Measurements from ENCODE around the gene INPP5A. TPM values are rescaled to one million over a fixed set of nuclear protein-coding genes. Genes with fewer than 3 reads are reported as not detected.
A peak's percentile ranks its signal among the peaks of the same experiment; 100 is the strongest.

Gene INPP5A
- total and polyA plus RNA-seq, 4 donors = 34.7 to 43.5 (median 41.2) TPM

GRCh38 chr10:132518572-132519381, 18.8 kb upstream of the INPP5A start:
- WGBS (ENCODE audit: insufficient coverage) = 57% methylated on average over 29 of the region's 29 CpGs
- H3K36me3 ChIP-seq (ENCODE audit: control insufficient read depth, insufficient read depth, low read length) = peaks cover 8% of the 10 kb centered on the region
- DNase-seq (ENCODE audit: low read depth in 4 of 6, low spot score in 6 of 6) = no peak
- H3K9me3 ChIP-seq (ENCODE audit: control insufficient read depth, insufficient read depth, low read length) = no peaks in the 10 kb centered on the region
- no peak overlapping the region for H3K27ac ChIP-seq (ENCODE audit: low read depth, low read length)
- H3K4me1 ChIP-seq (ENCODE audit: control insufficient read depth, insufficient read depth, low read length) = peaks cover 72% of the 10 kb centered on the region
- peaks cover 7% of the 10 kb centered on the region for H3K27me3 ChIP-seq (ENCODE audit: control insufficient read depth, insufficient read depth, low read length)
- no peak overlapping the region for H3K4me3 ChIP-seq (ENCODE audit: low read depth, low read length)

GRCh38 chr10:132519382-132520176, 18.0 kb upstream of the INPP5A start:
- no peak for DNase-seq (ENCODE audit: low read depth in 4 of 6, low spot score in 6 of 6)
- peak overlapping the region; percentile 86 for H3K27ac ChIP-seq (ENCODE audit: low read depth, low read length)
- 78% methylated on average over 30 of the region's 30 CpGs for WGBS (ENCODE audit: insufficient coverage)

GRCh38 chr10:132520177-132520811, 17.3 kb upstream of the INPP5A start:
- H3K4me1 ChIP-seq (ENCODE audit: control insufficient read depth, insufficient read depth, low read length) = peaks cover 64% of the 10 kb centered on the region
- WGBS (ENCODE audit: insufficient coverage) = 64% methylated on average over 16 of the region's 17 CpGs

More at GRCh38 chr10:132519382-132520176, 18.0 kb upstream of the INPP5A start:
- H3K4me3 ChIP-seq (ENCODE audit: low read depth, low read length) = no peak overlapping the region
- H3K27me3 ChIP-seq (ENCODE audit: control insufficient read depth, insufficient read depth, low read length) = peaks cover 7% of the 10 kb centered on the region
- H3K4me1 ChIP-seq (ENCODE audit: control insufficient read depth, insufficient read depth, low read length) = peaks cover 71% of the 10 kb centered on the region
- no peaks in the 10 kb centered on the region for H3K9me3 ChIP-seq (ENCODE audit: control insufficient read depth, insufficient read depth, low read length)
- H3K36me3 ChIP-seq (ENCODE audit: control insufficient read depth, insufficient read depth, low read length) = peaks cover 8% of the 10 kb centered on the region

GRCh38 chr10:132521041-132521465, 16.5 kb upstream of the INPP5A start:
- peaks cover 58% of the 10 kb centered on the region for H3K4me1 ChIP-seq (ENCODE audit: control insufficient read depth, insufficient read depth, low read length)
- peaks cover 7% of the 10 kb centered on the region for H3K27me3 ChIP-seq (ENCODE audit: control insufficient read depth, insufficient read depth, low read length)
- DNase-seq (ENCODE audit: low read depth in 4 of 6, low spot score in 6 of 6) = no peak
- no peak overlapping the region for H3K4me3 ChIP-seq (ENCODE audit: low read depth, low read length)
- 71% methylated on average over 9 of the region's 14 CpGs for WGBS (ENCODE audit: insufficient coverage)
- peaks cover 8% of the 10 kb centered on the region for H3K36me3 ChIP-seq (ENCODE audit: control insufficient read depth, insufficient read depth, low read length)
- peak overlapping the region; percentile 86 for H3K27ac ChIP-seq (ENCODE audit: low read depth, low read length)
- no peaks in the 10 kb centered on the region for H3K9me3 ChIP-seq (ENCODE audit: control insufficient read depth, insufficient read depth, low read length)

More at GRCh38 chr10:132520177-132520811, 17.3 kb upstream of the INPP5A start:
- no peak overlapping the region for H3K4me3 ChIP-seq (ENCODE audit: low read depth, low read length)
- H3K27ac ChIP-seq (ENCODE audit: low read depth, low read length) = peak overlapping the region; percentile 86
- peaks cover 7% of the 10 kb centered on the region for H3K27me3 ChIP-seq (ENCODE audit: control insufficient read depth, insufficient read depth, low read length)
- H3K36me3 ChIP-seq (ENCODE audit: control insufficient read depth, insufficient read depth, low read length) = peaks cover 8% of the 10 kb centered on the region
- no peaks in the 10 kb centered on the region for H3K9me3 ChIP-seq (ENCODE audit: control insufficient read depth, insufficient read depth, low read length)
- DNase-seq (ENCODE audit: low read depth in 4 of 6, low spot score in 6 of 6) = peak in 2 of 6 donors; percentile 55 to 83

- Histone ChIP-seq H3K36me3 (ENCODE audit: control insufficient read depth, insufficient read depth, low read length) (peaks cover 8% of the 10 kb centered on the region), H3K4me3 (ENCODE audit: low read depth, low read length) (no peak overlapping the region), H3K27me3 (ENCODE audit: control insufficient read depth, insufficient read depth, low read length) (peaks cover 7% of the 10 kb centered on the region), H3K27ac (ENCODE audit: low read depth, low read length) (peak overlapping the region; percentile 86), H3K9me3 (ENCODE audit: control insufficient read depth, insufficient read depth, low read length) (no peaks in the 10 kb centered on the region), H3K4me1 (ENCODE audit: control insufficient read depth, insufficient read depth, low read length) (peaks cover 52% of the 10 kb centered on the region)
- DNase-seq (ENCODE audit: low read depth in 4 of 6, low spot score in 6 of 6) = no peak
- 89% methylated on average over 19 of the region's 19 CpGs for WGBS (ENCODE audit: insufficient coverage)
Measured at GRCh38 chr10:132521466-132522102, 16.0 kb upstream of the INPP5A start.

GRCh38 chr10:132522521-132523411, 14.8 kb upstream of the INPP5A start:
- Histone ChIP-seq H3K27me3 (ENCODE audit: control insufficient read depth, insufficient read depth, low read length) (peaks cover 3% of the 10 kb centered on the region), H3K4me3 (ENCODE audit: low read depth, low read length) (no peak overlapping the region), H3K4me1 (ENCODE audit: control insufficient read depth, insufficient read depth, low read length) (peaks cover 41% of the 10 kb centered on the region), H3K36me3 (ENCODE audit: control insufficient read depth, insufficient read depth, low read length) (peaks cover 8% of the 10 kb centered on the region), H3K9me3 (ENCODE audit: control insufficient read depth, insufficient read depth, low read length) (no peaks in the 10 kb centered on the region), H3K27ac (ENCODE audit: low read depth, low read length) (no peak overlapping the region)
- DNase-seq (ENCODE audit: low read depth in 4 of 6, low spot score in 6 of 6) = no peak
- WGBS (ENCODE audit: insufficient coverage) = 86% methylated on average over 14 of the region's 14 CpGs

- 88% methylated on average over 13 of the region's 15 CpGs for WGBS (ENCODE audit: insufficient coverage)
- peaks cover 1% of the 10 kb centered on the region for H3K27me3 ChIP-seq (ENCODE audit: control insufficient read depth, insufficient read depth, low read length)
- H3K27ac ChIP-seq (ENCODE audit: low read depth, low read length) = no peak overlapping the region
- DNase-seq (ENCODE audit: low read depth in 4 of 6, low spot score in 6 of 6) = no peak
- H3K36me3 ChIP-seq (ENCODE audit: control insufficient read depth, insufficient read depth, low read length) = peaks cover 12% of the 10 kb centered on the region
- H3K4me3 ChIP-seq (ENCODE audit: low read depth, low read length) = no peak overlapping the region
- peaks cover 35% of the 10 kb centered on the region for H3K4me1 ChIP-seq (ENCODE audit: control insufficient read depth, insufficient read depth, low read length)
- no peaks in the 10 kb centered on the region for H3K9me3 ChIP-seq (ENCODE audit: control insufficient read depth, insufficient read depth, low read length)
Measured at GRCh38 chr10:132523561-132524442, 13.8 kb upstream of the INPP5A start.
